ENCODE results near the gene HMCES.
A peak's percentile ranks its signal among the peaks of the same experiment; 100 is the strongest.

Gene HMCES

GRCh38 chr3:129305592-129306091, 27.0 kb downstream of the HMCES start:
- DNase-seq = no peak

- DNase-seq = no peak
Observed at GRCh38 chr3:129308636-129309035, 30.0 kb downstream of the HMCES start.

- no peak for DNase-seq
Observed at GRCh38 chr3:129310111-129311011, 31.7 kb downstream of the HMCES start.

- no peak for DNase-seq
Observed at GRCh38 chr3:129311054-129311902, 32.6 kb downstream of the HMCES start.

- no peak for DNase-seq
Observed at GRCh38 chr3:129312021-129312639, 33.5 kb downstream of the HMCES start.

- no peak for DNase-seq
Observed at GRCh38 chr3:129312671-129313414, 34.2 kb downstream of the HMCES start.

- DNase-seq = no peak
Observed at GRCh38 chr3:129313415-129313664, 34.7 kb downstream of the HMCES start.

- DNase-seq = no peak
Observed at GRCh38 chr3:129313665-129314385, 35.2 kb downstream of the HMCES start.

DNA sequence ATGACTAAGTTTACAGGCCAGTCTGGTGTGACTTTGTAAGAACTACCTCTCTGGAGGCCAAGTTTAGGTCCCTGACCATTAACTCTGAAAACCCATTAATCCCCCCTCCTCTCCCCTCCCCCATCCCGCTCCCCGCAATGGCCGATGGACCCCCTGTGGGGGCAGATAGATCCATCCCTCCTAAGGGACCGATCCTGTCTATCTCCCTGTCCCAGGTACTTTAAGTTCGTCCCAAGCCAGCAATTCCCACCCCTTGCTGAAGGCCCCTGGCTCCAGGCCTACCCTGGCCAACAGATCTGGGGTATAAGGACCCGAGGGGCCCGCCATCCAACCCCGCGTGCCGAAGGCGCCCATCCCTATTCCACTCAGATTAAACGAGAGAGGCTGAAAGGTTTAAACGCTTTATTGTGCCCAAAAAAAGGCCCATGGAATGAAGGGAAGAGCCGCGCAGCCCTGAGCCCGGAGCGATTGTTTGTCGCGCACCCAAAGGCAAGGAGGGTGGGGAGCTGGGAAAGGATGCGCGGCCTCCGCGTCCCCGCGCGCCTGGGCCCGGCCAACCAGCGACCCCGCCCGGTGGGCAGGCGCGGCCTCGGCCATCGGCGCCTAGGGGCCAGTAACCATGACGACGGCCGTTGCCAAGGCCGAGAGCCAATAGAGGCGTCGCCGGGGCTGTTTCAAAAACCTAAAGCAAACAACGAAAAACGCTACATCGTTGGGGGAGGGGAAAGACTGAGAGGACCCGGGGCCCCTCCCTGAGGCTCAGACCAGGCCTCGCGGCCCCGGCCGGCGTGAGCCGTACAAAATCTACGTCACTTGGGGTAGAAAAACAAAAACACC, 35.9 kb downstream of the HMCES start:
- peak; percentile 33 for DNase-seq

DNA sequence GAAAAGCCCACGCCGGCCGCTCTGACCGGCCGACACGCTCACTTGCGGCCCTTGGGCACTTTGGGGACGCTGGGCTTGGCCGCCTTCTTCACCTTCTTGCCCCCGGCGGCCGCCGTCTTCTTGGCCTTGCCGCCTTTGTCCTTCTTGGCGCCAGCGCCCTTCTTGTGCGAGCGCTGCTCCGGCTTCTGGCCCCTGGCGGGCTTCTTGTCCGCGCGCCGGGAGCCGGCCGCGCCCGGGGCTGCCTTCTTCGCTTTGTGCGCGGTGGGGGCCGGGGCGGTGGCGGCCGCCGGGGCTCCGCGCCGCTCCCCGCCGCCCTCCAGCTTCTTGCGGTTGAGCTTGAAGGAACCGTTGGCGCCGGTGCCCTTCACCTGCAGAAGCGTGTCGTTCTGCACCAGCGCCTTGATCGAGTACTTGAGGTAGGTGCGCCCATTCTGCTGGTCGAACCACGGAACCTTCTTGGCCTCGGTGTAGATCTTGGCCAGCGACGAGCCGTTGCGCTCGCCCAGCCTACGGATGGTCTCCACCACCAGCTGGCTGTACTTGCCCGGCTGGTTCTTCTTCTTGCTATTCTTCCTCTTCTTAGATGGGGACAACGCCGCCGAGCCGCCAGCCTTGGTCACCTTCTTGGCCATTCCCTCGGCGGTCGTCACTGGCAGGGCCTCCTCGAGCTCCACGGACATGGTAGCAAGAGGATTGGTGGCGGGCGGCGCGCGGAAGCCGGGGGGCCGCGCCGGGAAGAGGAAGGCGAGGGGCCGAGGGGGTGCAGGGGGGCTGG, 36.7 kb downstream of the HMCES start:
- DNase-seq = peak; percentile 27

- DNase-seq = no peak
Observed at GRCh38 chr3:129315998-129316247, 37.3 kb downstream of the HMCES start.

DNA sequence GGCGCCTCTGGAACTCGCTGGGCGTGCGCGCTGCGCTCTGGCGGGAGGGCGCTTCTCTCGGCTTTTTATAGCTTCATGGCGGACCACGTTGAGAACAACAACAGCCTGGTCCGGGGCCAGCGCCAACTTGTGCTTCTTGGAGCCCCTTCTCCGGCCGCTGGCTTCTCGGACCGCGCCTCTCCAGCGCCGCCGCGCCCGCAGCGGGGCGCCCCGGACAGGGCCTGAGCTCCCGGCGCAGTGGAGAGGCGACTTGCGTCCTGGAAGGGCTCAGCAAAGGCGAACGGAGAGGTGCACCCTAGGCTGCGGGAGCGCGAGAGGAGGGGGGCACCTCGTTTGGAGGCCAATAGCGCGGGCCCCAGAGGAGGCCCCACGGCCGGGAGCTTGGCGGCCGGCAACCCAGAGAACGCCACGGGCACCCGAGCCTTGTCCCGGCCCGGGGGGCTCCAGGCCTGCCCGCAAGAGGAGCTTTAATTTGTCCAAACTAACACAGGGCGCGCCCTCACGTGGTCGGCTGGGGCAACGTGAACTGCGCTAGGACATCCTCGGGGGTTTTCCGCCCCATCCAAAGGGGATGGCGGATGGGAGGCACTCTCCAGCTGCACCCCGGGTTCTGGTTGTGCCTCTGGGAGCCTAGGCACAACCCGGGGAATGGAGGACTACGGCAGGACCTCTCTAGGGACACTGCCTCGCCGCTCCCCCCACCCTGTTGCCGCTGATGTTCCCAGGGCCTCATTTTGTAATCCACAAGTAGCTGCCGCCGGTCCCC, 37.8 kb downstream of the HMCES start:
- DNase-seq = peak; percentile 82

- no peak for DNase-seq
Observed at GRCh38 chr3:129317014-129317771, 38.5 kb downstream of the HMCES start.

DNA sequence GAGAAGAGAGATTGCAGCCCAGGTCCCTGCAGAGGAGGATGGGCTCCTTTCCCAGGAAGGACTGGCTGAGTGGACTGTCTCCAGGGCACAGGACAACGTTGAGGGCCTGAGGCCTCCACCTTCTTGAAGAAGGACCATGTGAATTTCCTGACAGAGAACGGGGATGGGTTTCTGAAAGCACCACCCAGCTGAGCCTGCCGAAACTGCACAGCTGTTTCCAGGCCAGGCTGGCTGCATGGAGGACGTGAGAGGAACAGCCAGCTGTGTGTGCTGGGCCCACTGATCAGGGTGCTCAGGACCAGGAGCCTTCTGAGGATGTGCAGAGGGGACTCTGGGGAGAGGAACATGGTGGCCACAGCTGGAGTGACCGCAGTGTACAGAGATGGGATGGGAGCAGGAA, 39.2 kb downstream of the HMCES start:
- no peak for DNase-seq

GRCh38 chr3:129318921-129319320, 40.3 kb downstream of the HMCES start:
- DNase-seq = no peak

- no peak for DNase-seq
Observed at GRCh38 chr3:129320261-129320660, 41.6 kb downstream of the HMCES start.

DNA sequence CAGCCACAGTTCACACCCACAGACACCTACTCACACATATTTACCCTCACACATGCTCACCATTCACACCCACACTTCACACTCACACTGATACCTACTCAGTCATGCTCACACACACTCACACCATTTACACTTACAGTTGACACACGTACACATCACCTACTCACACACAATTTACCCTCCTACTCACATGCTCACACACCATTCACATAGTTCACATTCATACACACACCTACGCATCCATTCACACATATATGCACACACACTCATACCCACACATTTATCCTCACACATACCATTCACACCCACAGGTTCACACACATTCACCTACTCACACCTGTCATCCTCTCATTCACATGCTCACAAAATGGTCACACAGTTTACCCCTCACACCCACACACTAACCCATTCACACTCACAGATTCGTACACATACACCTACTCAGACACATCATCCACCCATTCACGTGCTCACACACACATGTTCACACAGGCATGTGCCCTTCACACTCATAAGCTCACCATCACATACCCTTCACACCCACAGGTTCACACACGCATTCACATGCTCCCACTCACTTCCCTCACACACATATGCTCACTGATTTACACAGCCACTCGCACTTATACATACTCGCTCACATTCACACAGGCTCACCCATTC, 42.3 kb downstream of the HMCES start:
- DNase-seq = no peak

DNA sequence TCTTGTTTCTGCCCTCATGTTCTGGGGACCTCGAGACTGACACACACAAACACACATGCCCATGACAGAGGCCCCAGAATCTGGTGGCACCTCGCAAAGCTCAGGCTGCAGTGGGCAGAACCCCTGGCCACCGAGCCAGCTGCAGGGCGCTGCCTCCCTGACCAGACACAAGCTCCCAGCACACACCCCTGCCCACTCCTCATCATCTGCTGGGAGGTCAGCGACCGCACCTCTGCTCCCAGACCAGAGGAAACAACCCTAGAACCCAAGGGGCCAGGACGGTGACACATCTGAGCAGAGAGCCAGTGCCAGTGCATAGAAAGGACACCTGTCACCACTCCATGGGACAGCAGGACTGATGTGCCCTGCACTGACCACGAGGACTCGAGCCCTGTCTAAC, 43.2 kb downstream of the HMCES start:
- no peak for DNase-seq
